ENCODE measurements around the gene GHRH. TPM values are rescaled to one million over a fixed set of nuclear protein-coding genes. Genes with fewer than 3 reads are reported as not detected.

The GHRH gene
- polyA plus RNA-seq, 1 experiment = not detected

- no peak overlapping the region for H3K4me3 ChIP-seq (ENCODE audit: low read depth, low read length)
- no peaks in the 10 kb centered on the region for H3K36me3 ChIP-seq (ENCODE audit: control insufficient read depth, insufficient read depth, low read length)
- ChIA-PET CTCF (interaction anchor here (0.8 kb wide), 1 partner anchor 27 kb away, joined by 3 read pairs; no protein-coding TSS in a partner anchor), POLR2A (no interaction called here)
- peaks cover 2% of the 10 kb centered on the region; the same call in 1 of the 2 replicates for H3K27me3 ChIP-seq (ENCODE audit: control insufficient read depth, insufficient read depth, low read length)
- no peak for TF ChIP-seq CTCF (IDR thresholded peaks at IDR 0.05; ENCODE audit: insufficient read depth, low read depth, low read length)
- DNase-seq (ENCODE audit: low read depth) = no peak
These were observed 9.7 kb downstream of the GHRH start for GRCh38 chr20:37251825-37252477.

GRCh38 chr20:37249304-37249703 is 12.3 kb downstream of the GHRH start:
- CTCF ChIA-PET = interaction anchor here (0.7 to 1.5 kb wide), 3 partner anchors 33 to 70 kb away, joined by 3 to 4 read pairs (median 3); partner anchors contain the start of genes MROH8 and RPN2

GRCh38 chr20:37247547-37247946 is 14.1 kb downstream of the GHRH start:
- DNase-seq (ENCODE audit: low read depth) = no peak
- Histone ChIP-seq H3K36me3 (ENCODE audit: control insufficient read depth, insufficient read depth, low read length) (peaks cover 3% of the 10 kb centered on the region; the same call in 1 of the 2 replicates), H3K27me3 (ENCODE audit: control insufficient read depth, insufficient read depth, low read length) (no peaks in the 10 kb centered on the region), H3K4me3 (ENCODE audit: low read depth, low read length) (no peak overlapping the region)
- CTCF ChIA-PET = interaction anchor here (1.3 kb wide), 1 partner anchor 18 kb away, joined by 4 read pairs; no protein-coding TSS in a partner anchor
- TF ChIP-seq CTCF (IDR thresholded peaks at IDR 0.05; ENCODE audit: insufficient read depth, low read depth, low read length) = no peak
- POLR2A ChIA-PET = no interaction called here

More at GRCh38 chr20:37249304-37249703, 12.3 kb downstream of the GHRH start:
- no peak for TF ChIP-seq CTCF (IDR thresholded peaks at IDR 0.05; ENCODE audit: insufficient read depth, low read depth, low read length)
- POLR2A ChIA-PET = no interaction called here
- no peaks in the 10 kb centered on the region for H3K36me3 ChIP-seq (ENCODE audit: control insufficient read depth, insufficient read depth, low read length)
- H3K27me3 ChIP-seq (ENCODE audit: control insufficient read depth, insufficient read depth, low read length) = no peaks in the 10 kb centered on the region
- DNase-seq (ENCODE audit: low read depth) = no peak
- no peak overlapping the region for H3K4me3 ChIP-seq (ENCODE audit: low read depth, low read length)

GRCh38 chr20:37246736-37247135 is 14.9 kb downstream of the GHRH start:
- TF ChIP-seq CTCF (IDR thresholded peaks at IDR 0.05; ENCODE audit: insufficient read depth, low read depth, low read length) = no peak
- CTCF ChIA-PET = interaction anchor here (1.3 kb wide), 1 partner anchor 19 kb away, joined by 4 read pairs; no protein-coding TSS in a partner anchor
- Histone ChIP-seq H3K27me3 (ENCODE audit: control insufficient read depth, insufficient read depth, low read length) (no peaks in the 10 kb centered on the region), H3K4me3 (ENCODE audit: low read depth, low read length) (no peak overlapping the region), H3K36me3 (ENCODE audit: control insufficient read depth, insufficient read depth, low read length) (peaks cover 3% of the 10 kb centered on the region; the same call in 1 of the 2 replicates)
- no peak for DNase-seq (ENCODE audit: low read depth)
- POLR2A ChIA-PET = no interaction called here

DNA sequence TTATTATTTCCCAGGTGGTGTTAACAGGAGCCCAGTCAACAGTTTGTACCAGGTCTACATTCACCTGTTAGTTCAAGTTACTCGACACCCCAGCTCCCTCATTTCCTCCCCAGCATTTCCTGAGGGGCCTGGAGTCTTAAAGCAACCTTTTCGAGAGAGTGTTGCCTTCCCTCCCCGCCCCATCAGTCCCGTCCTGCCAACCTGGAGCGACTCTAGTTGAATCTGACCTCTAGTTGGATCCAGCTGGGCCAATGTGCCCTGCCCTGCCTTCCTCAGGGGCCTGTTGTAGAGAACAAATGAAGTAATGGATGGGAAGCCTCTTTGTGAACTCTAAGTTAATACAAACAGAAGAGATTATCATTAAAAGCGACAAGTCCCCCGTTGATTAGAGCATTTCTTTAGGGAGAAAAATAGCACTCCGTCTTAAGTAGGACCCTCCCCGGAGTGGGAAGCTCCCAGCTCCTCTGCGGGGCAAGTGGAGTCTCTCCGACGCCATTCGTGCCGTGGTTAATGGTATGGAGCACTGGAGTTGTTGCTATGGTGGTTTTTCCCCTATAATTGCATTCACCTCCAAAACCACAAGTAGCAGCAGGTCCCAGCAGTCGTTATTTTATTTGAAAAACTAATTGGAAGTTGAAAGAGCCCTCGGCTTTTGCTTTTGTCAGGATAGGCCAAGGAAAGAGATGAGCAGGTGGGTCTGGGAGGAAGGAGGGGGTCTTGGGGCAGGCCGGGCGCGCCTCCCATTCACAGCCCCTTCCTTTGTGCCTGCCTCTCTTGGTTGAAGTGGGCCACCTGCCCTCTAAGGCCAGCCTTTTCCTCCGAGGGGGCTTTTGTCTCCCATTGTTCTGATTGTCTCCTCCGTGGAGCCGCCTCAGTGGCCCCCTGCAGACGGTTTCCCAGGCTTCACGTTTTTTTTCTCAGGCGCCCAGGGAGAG is 16.1 kb downstream of the GHRH start:
- H3K4me3 ChIP-seq (ENCODE audit: low read depth, low read length) = no peak overlapping the region
- no peak for TF ChIP-seq CTCF (IDR thresholded peaks at IDR 0.05; ENCODE audit: insufficient read depth, low read depth, low read length)
- CTCF ChIA-PET = interaction anchor here (1.5 kb wide), 2 partner anchors 10 to 23 kb away, joined by 3 to 5 read pairs; no protein-coding TSS in a partner anchor
- POLR2A ChIA-PET = no interaction called here
- no peaks in the 10 kb centered on the region for H3K27me3 ChIP-seq (ENCODE audit: control insufficient read depth, insufficient read depth, low read length)
- peaks cover 3% of the 10 kb centered on the region for H3K36me3 ChIP-seq (ENCODE audit: control insufficient read depth, insufficient read depth, low read length)
- no peak for DNase-seq (ENCODE audit: low read depth)
